ENCODE results near the gene PPIL1.

Gene PPIL1

DNA sequence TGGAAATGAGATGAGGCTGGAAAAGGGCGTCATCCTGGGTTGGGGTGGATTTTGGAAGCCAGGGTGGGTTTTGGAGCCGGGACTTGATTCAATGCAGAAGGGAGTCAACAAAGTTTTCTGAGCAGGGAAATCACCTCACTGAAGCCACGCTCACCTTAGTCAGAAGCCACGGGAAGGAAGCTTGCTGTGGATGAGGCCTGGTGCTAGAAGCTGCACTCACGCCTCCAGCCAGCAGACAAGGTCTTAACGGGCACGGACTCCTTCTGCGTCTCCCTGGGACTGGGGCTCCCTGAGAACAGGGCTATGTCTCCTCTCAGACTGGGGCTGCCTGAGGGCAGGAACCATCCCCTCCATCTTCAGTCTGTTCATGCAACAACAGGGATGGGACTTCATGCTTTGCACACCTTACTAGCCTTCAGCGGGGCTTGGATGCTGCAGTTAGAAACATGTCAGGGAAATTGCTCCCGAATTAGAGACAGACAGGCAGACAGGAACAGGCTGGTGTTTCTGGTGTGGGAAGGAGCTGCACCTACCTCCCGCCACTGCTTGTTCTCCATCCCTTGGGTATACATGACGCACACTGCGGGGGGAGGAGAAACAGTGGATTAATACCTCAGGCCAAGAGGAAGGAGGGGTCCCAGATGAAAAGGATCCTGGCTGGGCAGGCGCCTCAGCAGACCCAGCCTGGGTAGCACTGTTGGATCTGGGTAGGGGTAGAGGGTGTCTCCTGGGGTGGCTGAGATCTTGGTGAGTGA is 52.8 kb downstream of the PPIL1 start:
- peaks cover 8% of the 10 kb centered on the region for H3K4me1 ChIP-seq (ENCODE audit: insufficient read depth, poor library complexity, severe bottlenecking)
- no peak for DNase-seq (ENCODE audit: low spot score)
- no peaks in the 10 kb centered on the region for H3K27me3 ChIP-seq (ENCODE audit: insufficient read depth, poor library complexity, severe bottlenecking)
- ATAC-seq (ENCODE audit: low read depth): no peak
- TF ChIP-seq, protein P1, sequence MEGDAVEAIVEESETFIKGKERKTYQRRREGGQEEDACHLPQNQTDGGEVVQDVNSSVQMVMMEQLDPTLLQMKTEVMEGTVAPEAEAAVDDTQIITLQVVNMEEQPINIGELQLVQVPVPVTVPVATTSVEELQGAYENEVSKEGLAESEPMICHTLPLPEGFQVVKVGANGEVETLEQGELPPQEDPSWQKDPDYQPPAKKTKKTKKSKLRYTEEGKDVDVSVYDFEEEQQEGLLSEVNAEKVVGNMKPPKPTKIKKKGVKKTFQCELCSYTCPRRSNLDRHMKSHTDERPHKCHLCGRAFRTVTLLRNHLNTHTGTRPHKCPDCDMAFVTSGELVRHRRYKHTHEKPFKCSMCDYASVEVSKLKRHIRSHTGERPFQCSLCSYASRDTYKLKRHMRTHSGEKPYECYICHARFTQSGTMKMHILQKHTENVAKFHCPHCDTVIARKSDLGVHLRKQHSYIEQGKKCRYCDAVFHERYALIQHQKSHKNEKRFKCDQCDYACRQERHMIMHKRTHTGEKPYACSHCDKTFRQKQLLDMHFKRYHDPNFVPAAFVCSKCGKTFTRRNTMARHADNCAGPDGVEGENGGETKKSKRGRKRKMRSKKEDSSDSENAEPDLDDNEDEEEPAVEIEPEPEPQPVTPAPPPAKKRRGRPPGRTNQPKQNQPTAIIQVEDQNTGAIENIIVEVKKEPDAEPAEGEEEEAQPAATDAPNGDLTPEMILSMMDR (IDR thresholded peaks at IDR 0.05; ENCODE audit: poor library complexity, severe bottlenecking): no peak
- H3K27ac ChIP-seq (ENCODE audit: poor library complexity, severe bottlenecking): no peak overlapping the region
- no peak overlapping the region for H3K4me3 ChIP-seq (ENCODE audit: severe bottlenecking)
- no peaks in the 10 kb centered on the region for H3K36me3 ChIP-seq (ENCODE audit: low read depth)
- no peaks in the 10 kb centered on the region for H3K9me3 ChIP-seq (ENCODE audit: severe bottlenecking)

- DNase-seq (ENCODE audit: low spot score) (no peak), ATAC-seq (ENCODE audit: low read depth) (peak; percentile 59; the same call in 2 of the 3 replicates)
- Histone ChIP-seq H3K36me3 (ENCODE audit: low read depth) (no peaks in the 10 kb centered on the region), H3K4me3 (ENCODE audit: severe bottlenecking) (no peak overlapping the region), H3K27ac (ENCODE audit: poor library complexity, severe bottlenecking) (peak overlapping the region; percentile 37), H3K9me3 (ENCODE audit: severe bottlenecking) (no peaks in the 10 kb centered on the region), H3K27me3 (ENCODE audit: insufficient read depth, poor library complexity, severe bottlenecking) (no peaks in the 10 kb centered on the region), H3K4me1 (ENCODE audit: insufficient read depth, poor library complexity, severe bottlenecking) (peaks cover 8% of the 10 kb centered on the region)
- TF ChIP-seq, protein P1 (IDR thresholded peaks at IDR 0.05; ENCODE audit: poor library complexity, severe bottlenecking): no peak
These were observed 53.7 kb downstream of the PPIL1 start for GRCh38 chr6:36820700-36821580.

DNA sequence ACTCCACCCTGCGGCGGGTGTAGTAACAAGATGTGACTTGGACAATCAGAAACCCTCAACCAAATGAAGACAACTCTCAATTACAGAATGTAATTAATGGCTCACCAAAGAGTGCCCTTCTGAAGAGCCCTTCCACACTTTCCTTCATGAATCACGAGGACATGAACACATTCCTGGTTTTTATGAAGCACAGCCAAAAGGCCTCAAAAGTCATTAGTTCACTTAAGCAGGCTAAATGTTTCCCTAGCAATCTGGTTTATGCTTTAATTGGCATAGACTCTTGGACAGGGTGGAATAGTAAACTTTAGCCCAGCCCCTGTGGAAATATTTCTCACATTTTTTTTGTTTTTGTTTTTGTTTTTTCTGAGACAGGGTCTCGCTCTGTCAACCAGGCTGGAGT is 55.8 kb downstream of the PPIL1 start:
- ATAC-seq (ENCODE audit: low read depth): no peak
- H3K4me3 ChIP-seq (ENCODE audit: severe bottlenecking): no peak overlapping the region
- TF ChIP-seq, protein P1 (IDR thresholded peaks at IDR 0.05; ENCODE audit: poor library complexity, severe bottlenecking): no peak
- no peaks in the 10 kb centered on the region for H3K36me3 ChIP-seq (ENCODE audit: low read depth)
- peaks cover 8% of the 10 kb centered on the region for H3K4me1 ChIP-seq (ENCODE audit: insufficient read depth, poor library complexity, severe bottlenecking)
- no peaks in the 10 kb centered on the region for H3K9me3 ChIP-seq (ENCODE audit: severe bottlenecking)
- DNase-seq (ENCODE audit: low spot score): no peak
- H3K27ac ChIP-seq (ENCODE audit: poor library complexity, severe bottlenecking): no peak overlapping the region
- no peaks in the 10 kb centered on the region for H3K27me3 ChIP-seq (ENCODE audit: insufficient read depth, poor library complexity, severe bottlenecking)

GRCh38 chr6:36817847-36818246 is 56.8 kb downstream of the PPIL1 start:
- H3K4me1 ChIP-seq (ENCODE audit: insufficient read depth, poor library complexity, severe bottlenecking): peaks cover 8% of the 10 kb centered on the region
- no peak for DNase-seq (ENCODE audit: low spot score)
- H3K4me3 ChIP-seq (ENCODE audit: severe bottlenecking): no peak overlapping the region
- no peaks in the 10 kb centered on the region for H3K27me3 ChIP-seq (ENCODE audit: insufficient read depth, poor library complexity, severe bottlenecking)
- no peak overlapping the region for H3K27ac ChIP-seq (ENCODE audit: poor library complexity, severe bottlenecking)
- no peaks in the 10 kb centered on the region for H3K36me3 ChIP-seq (ENCODE audit: low read depth)
- no peaks in the 10 kb centered on the region for H3K9me3 ChIP-seq (ENCODE audit: severe bottlenecking)
- ATAC-seq (ENCODE audit: low read depth): no peak
- TF ChIP-seq, protein P1 (IDR thresholded peaks at IDR 0.05; ENCODE audit: poor library complexity, severe bottlenecking): no peak
